Measurements from ENCODE around the gene HELB. TPM values are rescaled to one million over a fixed set of nuclear protein-coding genes. Genes with fewer than 3 reads are reported as not detected.

The HELB gene
- total and polyA plus RNA-seq, 2 of the 8 experiments (the other 6 are each of a cell fraction or from before 2014, with no cell fraction given) = 1.8 to 7.6 TPM

- Histone ChIP-seq H2AFZ (ENCODE audit: low read length) (no peak overlapping the region), H3K79me2 (ENCODE audit: control insufficient read depth in 1 of 2, insufficient read depth in 2 of 2, low read length in 2 of 2) (no peaks in the 10 kb centered on the region), H4K5ac (ENCODE audit: insufficient read length, low read depth, low read length) (no peak overlapping the region), H3K4ac (replicated peaks; ENCODE audit: insufficient read length, low read depth, low read length) (no peak overlapping the region), H3K56ac (replicated peaks; ENCODE audit: insufficient read length, low read depth, low read length) (no peak overlapping the region), H3K36me3 (ENCODE audit: control insufficient read depth in 2 of 4, insufficient read depth in 4 of 4, low read length in 3 of 4) (peaks cover 0 to 12% (median 6%) of the 10 kb centered on the region in 4 experiments; a peak in 6 of 8 replicates), H3K18ac (ENCODE audit: extremely low read depth, low read length) (no peak overlapping the region), H3K79me1 (ENCODE audit: low read depth, low read length) (no peaks in the 10 kb centered on the region), H3K4me3 (ENCODE audit: extremely low read depth in 1 of 4, insufficient read depth in 2 of 4, low read depth in 3 of 4, low read length in 4 of 4) (no peak overlapping the region), H3K23ac (ENCODE audit: insufficient read length) (no peak overlapping the region), H3K4me1 (replicated peaks in 1 of 4; ENCODE audit: control insufficient read depth in 3 of 4, insufficient read depth in 4 of 4, low read length in 3 of 4) (no peaks in the 10 kb centered on the region), H3K9me3 (ENCODE audit: insufficient read depth in 2 of 2, low read depth in 1 of 2, low read length in 1 of 2) (peaks cover 10 to 11% of the 10 kb centered on the region in 2 experiments), H3K4me2 (ENCODE audit: insufficient read depth in 1 of 2, low read depth in 2 of 2, low read length in 2 of 2) (no peak overlapping the region), H3K27ac (ENCODE audit: low read depth, low read length) (no peak overlapping the region), H4K20me1 (replicated peaks in 1 of 2; ENCODE audit: control insufficient read depth in 1 of 2, insufficient read depth in 2 of 2, low read length in 2 of 2) (no peaks in the 10 kb centered on the region), H3K14ac (ENCODE audit: insufficient read length) (no peak overlapping the region), H3K23me2 (ENCODE audit: low read depth, low read length) (no peaks in the 10 kb centered on the region), H3K27me3 (replicated peaks in 1 of 4; ENCODE audit: control insufficient read depth in 3 of 4, extremely low read depth in 1 of 4, insufficient read depth in 3 of 4, low read length in 3 of 4) (no peaks in the 10 kb centered on the region), H2BK5ac (ENCODE audit: low read depth, low read length) (no peak overlapping the region), H4K8ac (ENCODE audit: extremely low read depth, insufficient read depth, low read length) (no peak overlapping the region), H2BK120ac (replicated peaks; ENCODE audit: low read depth, low read length) (no peak overlapping the region), H2BK12ac (ENCODE audit: low read depth, low read length) (no peak overlapping the region), H2AK5ac (ENCODE audit: low read depth, low read length) (no peak overlapping the region), H2BK15ac (ENCODE audit: low read length) (no peak overlapping the region), H4K91ac (replicated peaks; ENCODE audit: insufficient read length, low read length) (no peak overlapping the region), H2BK20ac (ENCODE audit: low read length) (no peak overlapping the region), H3K9ac (replicated peaks in 1 of 4; ENCODE audit: extremely low read depth in 1 of 4, low read depth in 3 of 4, low read length in 3 of 4) (no peak overlapping the region)
- no peak for DNase-seq (ENCODE audit: low read depth in 1 of 2, low spot score in 2 of 2)
- ChIA-PET POLR2A (ENCODE audit: partially characterized antibody) (no interaction called here), CTCF (ENCODE audit: partially characterized antibody) (interaction anchor here (0.6 to 1.4 kb wide), 2 partner anchors 63 to 275 kb away, joined by 3 read pairs; no protein-coding TSS in a partner anchor)
- no peak for FAIRE-seq
- WGBS, 2 experiments (ENCODE audit: extremely low coverage in 1 of 2, insufficient coverage in 1 of 2, insufficient read length in 1 of 2, insufficient replicate concordance in 2 of 2, low coverage in 1 of 2, low lambda C conversion rate in 2 of 2, missing lambda C conversion rate in 1 of 2) = 94% methylated on average over 3 of the region's 3 CpGs; no CpG with 5 or more reads in 1 of the 2 experiments
- TF ChIP-seq TAF1 (IDR thresholded peaks at IDR 0.05; ENCODE audit: low read depth, low read length) = no peak
- no peak for TF ChIP-seq POU5F1 (IDR thresholded peaks at IDR 0.05; ENCODE audit: low read depth, low read length)
- TF ChIP-seq EGR1 (IDR thresholded peaks at IDR 0.05; ENCODE audit: borderline replicate concordance, low read depth, low read length) = no peak
- no peak for TF ChIP-seq NANOG (IDR thresholded peaks at IDR 0.05; ENCODE audit: insufficient read depth, low read depth, low read length, poor library complexity, severe bottlenecking)
- no peak for TF ChIP-seq SRF (IDR thresholded peaks at IDR 0.05; ENCODE audit: low read depth, low read length)
Observed at GRCh38 chr12:66345212-66345611, 42.9 kb downstream of the HELB start.
